Measurements from ENCODE around the gene BRD7.

DNA sequence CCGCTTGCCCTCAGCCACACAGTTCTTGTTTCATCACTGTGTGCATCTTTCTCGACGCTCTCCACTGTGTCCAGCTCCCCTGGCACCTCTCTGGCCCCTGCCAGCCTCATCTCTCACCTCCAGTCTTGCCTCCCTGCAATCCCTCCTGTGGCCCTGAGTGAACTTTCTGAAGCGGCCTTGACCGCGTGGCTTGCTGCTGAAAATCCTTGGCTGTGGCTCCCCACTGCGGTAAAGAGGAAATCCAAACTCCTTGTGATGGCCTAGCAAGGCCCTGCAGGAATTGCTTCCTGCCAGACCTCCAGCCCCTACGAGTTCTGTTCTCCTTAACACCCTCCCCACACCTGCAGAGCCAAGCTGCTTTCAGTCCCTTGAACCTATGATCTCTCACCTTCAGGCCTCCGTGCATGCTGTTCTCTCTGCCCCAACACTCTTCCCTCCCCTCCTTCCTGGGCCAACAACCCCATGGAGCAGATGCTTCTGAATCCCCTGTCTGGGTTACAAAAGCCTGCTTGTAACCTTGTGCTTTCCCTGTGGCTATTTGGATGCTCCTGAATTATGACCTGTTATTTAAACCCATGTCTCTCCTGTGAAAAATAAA, 33.6 kb upstream of the BRD7 start:
- TF ChIP-seq, protein P1, sequence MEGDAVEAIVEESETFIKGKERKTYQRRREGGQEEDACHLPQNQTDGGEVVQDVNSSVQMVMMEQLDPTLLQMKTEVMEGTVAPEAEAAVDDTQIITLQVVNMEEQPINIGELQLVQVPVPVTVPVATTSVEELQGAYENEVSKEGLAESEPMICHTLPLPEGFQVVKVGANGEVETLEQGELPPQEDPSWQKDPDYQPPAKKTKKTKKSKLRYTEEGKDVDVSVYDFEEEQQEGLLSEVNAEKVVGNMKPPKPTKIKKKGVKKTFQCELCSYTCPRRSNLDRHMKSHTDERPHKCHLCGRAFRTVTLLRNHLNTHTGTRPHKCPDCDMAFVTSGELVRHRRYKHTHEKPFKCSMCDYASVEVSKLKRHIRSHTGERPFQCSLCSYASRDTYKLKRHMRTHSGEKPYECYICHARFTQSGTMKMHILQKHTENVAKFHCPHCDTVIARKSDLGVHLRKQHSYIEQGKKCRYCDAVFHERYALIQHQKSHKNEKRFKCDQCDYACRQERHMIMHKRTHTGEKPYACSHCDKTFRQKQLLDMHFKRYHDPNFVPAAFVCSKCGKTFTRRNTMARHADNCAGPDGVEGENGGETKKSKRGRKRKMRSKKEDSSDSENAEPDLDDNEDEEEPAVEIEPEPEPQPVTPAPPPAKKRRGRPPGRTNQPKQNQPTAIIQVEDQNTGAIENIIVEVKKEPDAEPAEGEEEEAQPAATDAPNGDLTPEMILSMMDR (IDR thresholded peaks at IDR 0.05), result no peak
- TF ChIP-seq, protein P2, sequence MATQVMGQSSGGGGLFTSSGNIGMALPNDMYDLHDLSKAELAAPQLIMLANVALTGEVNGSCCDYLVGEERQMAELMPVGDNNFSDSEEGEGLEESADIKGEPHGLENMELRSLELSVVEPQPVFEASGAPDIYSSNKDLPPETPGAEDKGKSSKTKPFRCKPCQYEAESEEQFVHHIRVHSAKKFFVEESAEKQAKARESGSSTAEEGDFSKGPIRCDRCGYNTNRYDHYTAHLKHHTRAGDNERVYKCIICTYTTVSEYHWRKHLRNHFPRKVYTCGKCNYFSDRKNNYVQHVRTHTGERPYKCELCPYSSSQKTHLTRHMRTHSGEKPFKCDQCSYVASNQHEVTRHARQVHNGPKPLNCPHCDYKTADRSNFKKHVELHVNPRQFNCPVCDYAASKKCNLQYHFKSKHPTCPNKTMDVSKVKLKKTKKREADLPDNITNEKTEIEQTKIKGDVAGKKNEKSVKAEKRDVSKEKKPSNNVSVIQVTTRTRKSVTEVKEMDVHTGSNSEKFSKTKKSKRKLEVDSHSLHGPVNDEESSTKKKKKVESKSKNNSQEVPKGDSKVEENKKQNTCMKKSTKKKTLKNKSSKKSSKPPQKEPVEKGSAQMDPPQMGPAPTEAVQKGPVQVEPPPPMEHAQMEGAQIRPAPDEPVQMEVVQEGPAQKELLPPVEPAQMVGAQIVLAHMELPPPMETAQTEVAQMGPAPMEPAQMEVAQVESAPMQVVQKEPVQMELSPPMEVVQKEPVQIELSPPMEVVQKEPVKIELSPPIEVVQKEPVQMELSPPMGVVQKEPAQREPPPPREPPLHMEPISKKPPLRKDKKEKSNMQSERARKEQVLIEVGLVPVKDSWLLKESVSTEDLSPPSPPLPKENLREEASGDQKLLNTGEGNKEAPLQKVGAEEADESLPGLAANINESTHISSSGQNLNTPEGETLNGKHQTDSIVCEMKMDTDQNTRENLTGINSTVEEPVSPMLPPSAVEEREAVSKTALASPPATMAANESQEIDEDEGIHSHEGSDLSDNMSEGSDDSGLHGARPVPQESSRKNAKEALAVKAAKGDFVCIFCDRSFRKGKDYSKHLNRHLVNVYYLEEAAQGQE (IDR thresholded peaks at IDR 0.05; ENCODE audit: insufficient read depth in 1 of 2, low read depth in 2 of 2, low read length in 1 of 2), result no peak
- no peak for TF ChIP-seq POLR2AphosphoS5 (IDR thresholded peaks at IDR 0.05; ENCODE audit: low read depth, low read length)
- TF ChIP-seq SIN3A (IDR thresholded peaks at IDR 0.05; ENCODE audit: borderline replicate concordance, insufficient read depth, low read depth, low read length), result no peak
